ENCODE results near the gene URB2.

DNA sequence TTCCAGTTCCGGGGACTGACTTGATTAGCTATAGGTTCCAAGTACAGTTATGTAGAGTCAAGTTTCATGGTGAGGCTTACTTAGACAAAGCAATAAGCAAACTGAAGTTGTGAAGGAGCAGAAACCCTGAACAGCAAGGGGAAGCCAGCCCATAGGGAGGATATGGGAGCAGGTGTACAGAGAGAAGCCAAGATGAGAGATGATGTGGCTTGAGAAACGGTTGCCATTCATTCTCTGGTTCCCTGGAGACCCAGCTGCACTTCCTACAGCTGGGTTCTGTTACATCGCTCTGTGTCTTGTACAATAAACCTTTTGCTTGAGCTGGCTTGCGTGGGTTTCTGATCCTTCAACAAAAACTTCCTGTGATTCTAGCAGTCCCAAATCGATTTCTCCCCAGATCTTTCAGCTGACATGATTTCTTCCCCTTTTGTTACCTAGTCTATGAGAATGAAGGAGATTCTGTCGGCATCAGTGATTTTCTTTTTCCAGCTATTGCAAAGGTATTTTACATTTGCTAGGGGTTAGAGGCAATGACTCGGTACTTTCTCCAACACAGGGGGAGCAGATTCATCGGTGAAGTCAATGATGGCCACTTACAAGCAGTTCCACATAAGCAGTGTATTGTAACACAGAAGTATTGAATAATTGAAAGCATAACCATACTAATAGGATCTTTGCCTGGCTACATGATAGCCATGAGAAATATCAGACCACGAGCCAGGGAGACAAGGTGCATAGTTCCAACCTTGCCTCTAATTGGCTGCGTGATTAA, 67.3 kb downstream of the URB2 start:
- no peak for TF ChIP-seq CTCF (conservative IDR thresholded peaks at IDR 0.05; ENCODE audit: low read depth in 2 of 2)
- TF ChIP-seq CREB1 (CRISPR knock-in tag; IDR thresholded peaks at IDR 0.05; ENCODE audit: low read depth), result no peak
- no peak for TF ChIP-seq POLR2AphosphoS5 (IDR thresholded peaks at IDR 0.05; ENCODE audit: low read depth)
- TF ChIP-seq, protein P1, sequence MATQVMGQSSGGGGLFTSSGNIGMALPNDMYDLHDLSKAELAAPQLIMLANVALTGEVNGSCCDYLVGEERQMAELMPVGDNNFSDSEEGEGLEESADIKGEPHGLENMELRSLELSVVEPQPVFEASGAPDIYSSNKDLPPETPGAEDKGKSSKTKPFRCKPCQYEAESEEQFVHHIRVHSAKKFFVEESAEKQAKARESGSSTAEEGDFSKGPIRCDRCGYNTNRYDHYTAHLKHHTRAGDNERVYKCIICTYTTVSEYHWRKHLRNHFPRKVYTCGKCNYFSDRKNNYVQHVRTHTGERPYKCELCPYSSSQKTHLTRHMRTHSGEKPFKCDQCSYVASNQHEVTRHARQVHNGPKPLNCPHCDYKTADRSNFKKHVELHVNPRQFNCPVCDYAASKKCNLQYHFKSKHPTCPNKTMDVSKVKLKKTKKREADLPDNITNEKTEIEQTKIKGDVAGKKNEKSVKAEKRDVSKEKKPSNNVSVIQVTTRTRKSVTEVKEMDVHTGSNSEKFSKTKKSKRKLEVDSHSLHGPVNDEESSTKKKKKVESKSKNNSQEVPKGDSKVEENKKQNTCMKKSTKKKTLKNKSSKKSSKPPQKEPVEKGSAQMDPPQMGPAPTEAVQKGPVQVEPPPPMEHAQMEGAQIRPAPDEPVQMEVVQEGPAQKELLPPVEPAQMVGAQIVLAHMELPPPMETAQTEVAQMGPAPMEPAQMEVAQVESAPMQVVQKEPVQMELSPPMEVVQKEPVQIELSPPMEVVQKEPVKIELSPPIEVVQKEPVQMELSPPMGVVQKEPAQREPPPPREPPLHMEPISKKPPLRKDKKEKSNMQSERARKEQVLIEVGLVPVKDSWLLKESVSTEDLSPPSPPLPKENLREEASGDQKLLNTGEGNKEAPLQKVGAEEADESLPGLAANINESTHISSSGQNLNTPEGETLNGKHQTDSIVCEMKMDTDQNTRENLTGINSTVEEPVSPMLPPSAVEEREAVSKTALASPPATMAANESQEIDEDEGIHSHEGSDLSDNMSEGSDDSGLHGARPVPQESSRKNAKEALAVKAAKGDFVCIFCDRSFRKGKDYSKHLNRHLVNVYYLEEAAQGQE (IDR thresholded peaks at IDR 0.05; ENCODE audit: unreplicated experiment), result no peak
- no peak for TF ChIP-seq EZH2 (IDR thresholded peaks at IDR 0.05; ENCODE audit: low read depth, unreplicated experiment)
- no peak for TF ChIP-seq EZH2phosphoT487 (IDR thresholded peaks at IDR 0.05; ENCODE audit: unreplicated experiment)
- TF ChIP-seq JUNB (IDR thresholded peaks at IDR 0.05; ENCODE audit: unreplicated experiment), result no peak
- TF ChIP-seq NANOG (IDR thresholded peaks at IDR 0.05; ENCODE audit: borderline replicate concordance), result no peak
